GM19324 (cell line): ENCODE results near the gene LETM1.

Experiments used
- ATAC-seq: cut with Tn5 transposase; IDR thresholded peaks from one replicate; pipeline ENCODE4 v1.9.1; 2021; ENCODE audit warnings: mild to moderate bottlenecking, moderate library complexity; ENCODE audit not compliant: unreplicated experiment, low FRiP score

Gene LETM1

DNA sequence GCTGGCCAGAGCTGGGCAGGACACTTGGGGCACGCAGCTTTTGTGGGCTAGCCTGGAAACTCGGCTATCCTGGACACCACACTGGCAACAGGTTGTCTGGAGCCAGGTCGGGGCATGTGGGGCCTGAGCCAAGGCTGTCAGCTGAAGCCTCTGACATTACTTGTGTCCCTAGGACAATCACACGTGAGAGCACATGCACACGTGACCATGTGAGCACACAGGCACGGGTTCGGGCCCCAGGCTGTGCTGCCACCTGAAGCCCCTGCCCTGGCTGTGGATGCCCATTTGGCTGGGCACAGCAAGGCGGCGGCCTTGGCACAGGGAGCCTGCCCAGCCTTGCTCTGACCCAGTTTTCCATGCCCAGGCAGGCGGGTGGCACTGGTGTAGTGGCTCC is 71.6 kb downstream of the LETM1 start:
- ATAC-seq = no peak

DNA sequence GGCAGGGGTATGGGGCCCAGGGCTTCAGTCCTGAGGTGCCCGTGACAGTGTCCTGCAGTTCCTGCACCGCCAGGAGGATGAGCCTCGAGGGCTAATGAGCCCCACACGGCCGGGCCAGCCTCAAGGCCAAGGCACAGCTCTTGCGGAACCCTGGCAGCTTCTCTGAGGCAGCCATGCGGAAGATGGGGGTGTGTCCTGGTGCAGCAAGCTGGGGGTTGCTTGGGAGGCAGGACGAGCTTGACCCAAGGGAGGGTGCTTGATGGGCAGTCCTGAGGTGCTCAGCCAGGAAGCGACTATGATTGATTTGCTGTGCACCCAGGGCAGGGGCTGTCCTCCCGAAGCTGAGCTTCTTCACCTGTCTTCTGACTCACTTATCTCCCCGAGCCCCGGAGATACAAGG is 72.0 kb downstream of the LETM1 start:
- ATAC-seq = no peak

DNA sequence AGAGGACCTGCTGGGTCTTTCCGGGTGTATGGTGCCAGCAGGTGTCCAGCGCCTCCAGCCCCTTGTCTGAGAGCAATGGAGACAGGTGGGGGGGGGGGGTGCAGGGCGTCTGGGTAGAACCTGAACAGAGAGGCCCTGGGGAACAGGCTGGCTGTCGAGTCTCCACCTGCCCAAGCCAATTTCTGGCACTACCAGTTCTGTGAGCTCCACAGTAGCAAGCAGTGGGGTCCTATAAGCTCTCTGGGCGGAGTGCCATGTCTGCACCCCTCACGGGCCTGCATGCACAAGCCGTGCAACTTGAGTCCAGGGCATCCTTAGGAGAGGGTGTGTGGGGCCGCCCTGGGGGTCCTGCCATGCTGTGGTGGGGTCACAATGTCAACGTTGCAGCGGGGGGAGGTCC is 72.9 kb downstream of the LETM1 start:
- ATAC-seq = no peak

DNA sequence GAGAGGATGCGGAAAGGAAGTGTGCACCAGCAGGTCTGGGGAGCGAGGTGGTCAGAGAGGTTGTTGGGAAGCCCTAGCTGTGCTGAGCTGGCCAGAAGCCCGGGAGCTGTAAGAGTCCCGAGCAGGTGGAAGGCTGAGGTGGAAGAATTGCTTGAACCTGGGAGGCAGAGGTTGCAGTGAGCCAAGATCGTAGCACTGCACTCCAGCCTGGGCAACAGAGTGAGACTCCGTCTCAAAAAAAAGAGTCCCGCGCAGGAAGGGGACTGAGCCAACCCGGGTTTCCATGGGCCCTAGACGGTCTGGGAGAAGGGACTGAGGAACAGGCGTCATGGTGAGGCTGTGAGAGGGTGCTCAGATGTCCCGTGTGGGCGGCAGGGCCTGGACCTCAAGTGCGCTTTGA is 75.5 kb downstream of the LETM1 start:
- no peak for ATAC-seq

DNA sequence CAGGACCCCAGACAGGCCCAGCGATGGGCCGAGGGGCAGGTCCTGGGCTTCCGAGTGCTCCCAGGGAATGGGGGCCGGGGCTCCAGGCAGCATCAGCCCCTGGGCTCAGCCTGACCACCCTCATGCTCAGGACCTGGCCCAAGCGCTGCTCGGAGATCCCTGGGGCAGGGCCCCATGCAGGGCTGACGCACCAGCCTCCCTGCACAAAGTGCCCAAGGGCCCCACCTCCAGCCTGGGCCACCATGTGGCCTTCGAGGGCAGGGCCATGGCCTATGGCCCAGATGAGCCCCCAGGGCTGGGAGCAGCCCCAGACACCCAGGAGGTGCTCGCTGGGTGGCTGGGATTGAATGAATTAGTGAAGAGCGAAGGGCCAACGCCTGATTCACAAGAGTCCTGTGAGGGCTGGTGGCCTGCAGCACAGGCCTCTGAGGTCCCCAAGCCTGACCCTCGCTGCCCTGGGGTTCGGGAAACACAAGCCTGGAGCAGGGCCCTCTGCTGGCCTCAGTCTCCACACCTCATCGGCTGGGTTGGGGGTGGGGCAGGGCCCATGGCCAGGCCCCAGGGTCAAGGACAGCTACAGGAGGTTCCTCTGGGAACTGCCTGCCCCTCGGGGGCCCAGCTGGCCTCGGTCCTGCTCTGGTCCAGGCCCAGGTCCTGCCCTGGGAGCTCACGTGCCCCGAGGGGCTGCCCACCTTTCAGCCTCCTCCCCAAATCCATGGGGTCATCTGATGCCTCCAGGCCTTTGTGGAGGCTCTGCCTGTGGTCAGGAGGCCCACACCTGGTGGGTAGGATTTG is 76.2 kb downstream of the LETM1 start:
- ATAC-seq = no peak

DNA sequence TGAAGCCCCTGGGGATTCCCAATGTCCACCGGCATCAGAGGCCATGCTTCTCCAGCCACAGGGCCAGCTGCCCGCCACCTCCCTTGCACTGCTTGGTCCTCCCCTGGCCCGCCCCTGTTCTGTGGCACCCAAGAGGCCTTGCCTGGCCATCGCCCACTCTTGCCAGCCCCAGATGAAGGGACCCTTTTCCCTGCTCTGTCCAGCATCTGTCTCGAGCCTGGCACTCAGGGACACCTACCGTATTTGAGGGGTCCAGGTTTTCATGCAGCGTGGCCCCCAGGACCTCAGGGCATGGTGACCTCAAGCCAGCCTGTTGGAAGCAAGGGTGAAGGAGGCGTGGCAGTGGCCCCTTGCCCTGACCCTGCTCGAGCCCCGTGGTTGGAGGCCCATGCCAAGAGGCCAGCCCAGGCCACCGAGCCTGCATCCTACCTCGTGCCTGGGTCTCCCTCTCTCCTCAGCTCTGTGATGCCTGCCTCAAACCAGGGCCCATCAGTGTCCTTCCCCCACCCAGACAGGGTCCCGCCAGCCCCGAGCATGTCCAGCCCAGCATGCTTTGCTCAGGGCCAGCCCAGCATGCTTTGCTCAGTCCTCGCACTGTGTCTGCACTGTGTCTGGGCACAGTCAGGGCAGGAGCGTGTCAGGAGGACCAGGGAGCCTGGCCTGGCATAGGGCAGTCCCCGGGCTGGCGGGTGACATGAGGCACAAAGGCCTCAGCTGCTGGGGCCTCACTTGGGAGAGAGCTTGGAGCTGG is 77.1 kb downstream of the LETM1 start:
- no peak for ATAC-seq

DNA sequence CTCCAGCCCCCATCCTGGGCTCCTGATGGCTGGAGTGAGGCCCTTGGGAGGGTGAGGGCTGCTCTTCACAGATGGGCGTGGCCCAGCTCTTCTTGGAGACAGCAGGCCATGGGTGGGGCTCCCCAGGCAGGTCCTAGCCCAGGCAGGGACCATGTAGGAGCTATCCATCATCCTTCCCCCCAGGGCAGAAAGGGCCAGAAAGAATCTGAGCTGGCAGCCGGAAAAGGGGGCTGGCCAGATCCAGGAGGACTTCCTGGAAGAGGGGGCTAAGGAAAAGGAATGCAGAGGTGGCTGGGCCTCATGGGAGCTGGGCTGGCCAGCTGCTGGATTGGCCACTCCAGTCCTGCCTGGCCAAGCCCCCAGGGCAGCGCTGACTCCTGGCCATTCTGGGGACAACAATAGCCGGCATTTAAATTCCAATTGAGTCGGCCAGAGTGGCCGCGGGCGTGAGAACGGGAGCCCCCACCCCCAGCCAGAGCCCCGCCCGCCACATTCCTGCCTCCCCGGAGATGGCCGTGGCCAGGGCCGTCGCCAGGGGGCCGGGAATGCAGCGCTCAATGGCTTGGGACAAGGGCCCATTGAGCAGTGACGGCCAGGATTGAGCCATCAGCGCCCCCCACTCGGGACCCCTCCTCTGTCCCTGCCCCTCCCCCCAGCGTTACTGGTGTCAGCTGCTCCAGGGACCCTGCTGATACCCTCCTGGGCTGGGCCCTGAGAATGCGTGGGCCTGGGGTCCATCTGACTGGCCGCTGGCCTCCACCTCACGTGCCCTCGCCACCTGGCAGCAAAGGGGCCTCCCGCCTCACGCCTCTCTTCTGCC is 77.9 kb downstream of the LETM1 start:
- ATAC-seq = no peak

DNA sequence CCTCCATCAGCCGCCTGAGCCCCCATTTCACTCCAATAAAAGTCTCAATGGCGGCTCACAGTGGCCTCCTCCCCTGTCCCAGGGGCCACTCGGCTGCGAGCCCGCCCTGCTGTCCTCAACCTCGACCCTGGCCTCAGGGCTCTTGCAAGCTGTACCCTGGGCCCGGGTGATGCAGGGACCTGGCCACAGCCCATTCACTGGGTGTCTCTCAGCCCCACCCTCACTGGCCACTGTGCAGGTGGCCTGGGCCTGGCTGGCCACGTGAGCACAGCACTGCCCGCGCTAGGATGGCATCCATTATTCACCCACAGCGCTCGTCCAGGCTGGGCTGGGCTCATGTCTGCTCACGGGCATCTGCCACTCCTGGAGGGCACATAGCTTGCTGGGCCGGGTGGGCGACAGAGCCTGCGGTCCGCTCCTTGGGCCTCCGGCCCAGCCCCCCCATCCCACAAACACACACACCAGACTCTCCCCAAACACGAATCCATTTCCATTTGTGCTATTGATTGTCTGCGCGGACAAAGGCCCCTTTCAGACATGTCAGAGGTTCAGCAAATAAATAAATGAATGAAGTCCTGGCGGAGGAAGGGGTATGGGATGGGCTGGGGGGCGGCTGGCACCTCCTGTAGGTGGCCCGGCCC is 79.3 kb downstream of the LETM1 start:
- no peak for ATAC-seq

DNA sequence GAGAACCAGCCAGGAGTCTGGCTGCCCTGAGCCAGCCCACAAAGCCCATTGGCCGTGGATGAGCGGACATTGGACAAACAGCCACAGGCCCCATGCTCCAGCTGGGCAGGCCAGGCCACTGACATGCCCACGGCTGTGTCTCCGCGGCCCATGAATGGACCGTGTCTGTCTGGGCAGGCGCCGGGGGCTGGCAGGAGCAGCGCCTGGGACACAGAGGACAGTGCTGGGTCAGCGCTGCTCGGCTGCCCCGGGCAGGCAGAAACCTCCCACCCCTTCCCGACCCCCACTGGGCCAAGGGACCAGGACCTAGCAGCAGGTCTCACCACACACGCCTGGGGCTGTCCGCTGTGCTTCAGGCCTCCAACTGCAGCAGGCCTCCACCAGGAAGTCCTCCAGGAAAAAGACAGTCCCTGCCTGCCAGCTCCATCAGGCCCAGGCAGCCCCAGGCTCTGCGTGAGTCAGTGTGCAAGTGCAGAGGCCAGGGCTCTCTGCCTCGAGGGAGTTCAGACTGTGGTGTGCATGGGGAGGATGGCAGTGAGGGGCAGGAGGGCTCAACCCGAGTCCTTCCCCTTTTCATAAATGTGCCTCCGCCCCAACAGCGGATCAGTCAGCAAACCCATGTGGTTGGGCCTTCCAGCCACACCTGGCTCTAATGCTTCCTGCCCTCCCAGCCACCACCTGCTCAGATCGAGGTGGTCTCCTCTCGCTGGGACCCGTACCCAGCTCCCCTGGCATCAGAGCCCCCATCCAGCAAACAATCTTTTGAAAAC is 80.0 kb downstream of the LETM1 start:
- no peak for ATAC-seq

DNA sequence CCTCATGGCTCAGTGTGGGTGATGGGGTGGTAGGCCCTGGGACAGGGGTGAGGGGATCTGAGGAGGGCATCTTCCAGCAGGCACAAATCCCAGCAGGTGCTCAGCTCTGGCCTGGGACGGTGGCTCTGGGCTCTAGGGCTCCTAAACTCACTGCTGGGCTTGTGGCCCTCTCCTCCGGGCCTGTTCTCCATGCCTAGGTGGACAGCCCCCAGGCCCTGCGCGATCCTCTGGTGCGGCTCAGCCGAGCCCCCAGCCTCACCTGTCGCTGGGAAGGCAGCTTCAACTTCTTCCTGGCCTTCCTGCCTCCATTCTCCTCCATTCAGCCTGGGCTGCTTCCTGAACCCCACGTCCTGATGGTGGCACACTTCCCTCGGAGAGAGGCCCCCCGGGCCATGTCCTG is 82.2 kb downstream of the LETM1 start:
- ATAC-seq = no peak

DNA sequence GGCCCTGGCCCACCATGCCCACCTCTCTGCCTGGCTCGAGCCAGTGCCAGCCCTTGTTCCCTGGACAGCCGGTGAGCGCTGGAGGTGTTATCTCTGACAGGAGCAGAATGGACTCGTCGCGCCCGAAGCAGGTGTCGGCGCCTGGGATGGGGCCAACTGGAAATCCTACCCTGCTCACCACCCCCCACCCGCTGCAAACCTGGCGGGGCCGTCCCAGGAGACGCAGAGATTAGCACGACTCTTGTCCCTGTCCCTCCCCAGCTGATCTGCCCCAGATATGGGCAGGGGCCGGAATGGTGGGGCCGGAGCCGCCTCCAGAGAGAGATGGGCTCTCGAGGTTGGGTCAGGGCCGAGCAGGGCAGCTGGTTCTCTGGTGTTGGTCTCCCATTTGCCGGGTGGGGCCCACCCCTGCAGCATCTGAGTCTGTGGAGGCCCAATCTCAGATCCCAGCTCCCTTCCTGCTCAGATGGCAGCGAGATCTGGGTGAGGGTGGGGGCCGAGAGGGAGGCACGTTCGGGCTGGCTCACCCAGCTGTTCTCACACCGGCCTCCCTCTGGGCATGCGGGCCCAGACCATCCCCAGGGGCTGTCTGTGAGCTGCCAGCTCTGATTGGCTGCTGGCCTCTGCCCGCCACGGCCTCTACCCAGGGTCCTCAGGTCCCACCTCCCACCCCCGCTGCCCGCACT is 83.0 kb downstream of the LETM1 start:
- ATAC-seq = no peak

DNA sequence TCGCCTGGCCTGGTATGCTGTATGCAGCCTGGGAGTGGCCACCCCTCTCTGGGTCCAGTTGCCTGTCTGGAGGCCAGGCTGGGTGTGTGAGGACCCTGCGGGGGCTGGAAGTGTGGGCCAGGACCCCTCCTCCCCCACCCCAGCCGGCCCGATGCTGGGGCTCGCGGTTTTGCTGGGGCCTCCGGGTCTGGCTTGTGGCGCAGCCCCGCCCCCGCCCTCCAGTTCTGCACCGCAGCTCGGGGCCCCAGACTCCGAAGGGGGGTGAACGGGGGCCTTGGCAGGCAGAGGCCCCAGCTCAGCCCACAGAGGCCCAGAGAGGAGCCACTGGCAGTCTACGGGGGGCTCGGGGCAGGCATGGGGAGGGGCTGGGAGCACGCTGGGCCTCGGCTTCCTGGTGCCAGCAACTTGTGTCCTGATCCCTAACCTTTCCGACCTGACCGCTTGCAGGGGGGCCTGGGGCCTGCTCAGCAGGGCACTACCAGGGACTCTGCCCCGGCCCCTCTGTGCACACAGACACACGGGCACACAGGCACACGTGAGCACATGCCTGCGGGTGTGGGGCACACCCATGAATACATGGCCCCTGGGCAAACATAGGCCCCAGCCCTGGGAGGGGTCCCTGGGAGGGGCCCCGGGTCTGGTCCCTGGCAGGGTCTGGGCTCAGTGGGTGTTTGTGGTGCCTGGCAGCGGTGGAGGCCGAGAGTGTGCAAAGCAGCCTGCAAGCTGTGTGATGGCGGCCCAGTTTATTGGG is 84.2 kb downstream of the LETM1 start:
- ATAC-seq = no peak

DNA sequence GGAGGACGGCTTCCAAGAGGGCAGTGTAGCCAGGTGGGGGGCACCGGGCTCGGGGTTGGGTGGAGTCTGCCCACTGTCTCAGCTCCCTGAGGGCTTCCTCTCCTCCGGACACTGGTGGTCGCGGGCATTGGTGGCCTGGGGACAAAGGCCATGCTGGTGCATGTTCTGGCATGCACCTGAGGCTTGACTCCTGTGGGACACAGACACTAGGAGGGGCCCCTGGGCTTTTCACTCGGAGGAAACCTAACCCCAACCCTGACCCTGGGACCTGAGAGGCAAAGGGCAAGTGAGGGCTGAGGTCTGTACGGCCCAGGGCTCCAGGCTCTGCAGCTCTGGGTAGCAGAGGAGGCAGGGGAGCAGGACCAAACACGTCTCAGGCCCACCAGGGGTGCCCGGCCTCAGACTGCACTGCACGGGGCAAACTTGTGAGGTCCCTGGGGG is 85.1 kb downstream of the LETM1 start:
- ATAC-seq = no peak

DNA sequence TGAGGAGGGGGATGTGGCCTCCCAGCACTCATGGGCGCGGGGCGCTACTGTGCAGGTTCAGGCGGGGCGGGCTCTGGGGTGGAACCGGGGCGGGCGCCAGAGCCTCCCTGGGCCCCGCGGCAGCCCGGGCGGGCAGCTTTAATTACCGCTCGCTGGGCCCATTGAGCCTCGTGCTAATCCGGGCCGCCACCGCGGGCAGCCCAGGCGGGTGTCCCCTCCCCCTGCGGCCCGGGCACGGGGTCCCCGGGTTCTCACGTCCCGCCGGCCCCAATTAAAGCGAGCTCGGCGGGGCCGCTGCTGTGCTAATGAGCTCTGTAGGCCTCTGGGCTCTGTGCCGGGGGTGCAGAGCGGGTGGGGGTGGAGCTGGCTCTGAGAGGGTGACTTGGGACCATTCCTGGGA is 85.7 kb downstream of the LETM1 start:
- no peak for ATAC-seq

DNA sequence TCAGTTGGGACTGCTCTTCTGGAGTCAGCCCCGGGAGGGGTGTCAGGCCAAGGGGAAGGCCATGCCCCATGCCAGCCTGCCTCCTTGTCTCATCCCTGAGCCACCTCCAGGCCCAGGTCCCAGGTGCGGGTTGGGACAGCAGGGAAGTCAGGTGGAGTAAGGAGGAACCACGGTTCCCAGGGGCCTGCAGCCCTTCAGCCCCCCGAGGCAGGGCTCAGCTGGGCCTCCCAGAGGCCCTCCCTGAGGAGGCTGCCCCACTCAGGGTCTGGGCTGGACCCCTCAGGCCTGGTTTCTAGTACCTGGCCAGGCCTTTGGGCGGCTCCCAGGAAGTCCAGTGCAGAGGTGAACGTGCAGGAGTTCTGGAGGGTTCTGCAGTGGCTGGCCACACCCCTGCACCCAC is 86.3 kb downstream of the LETM1 start:
- ATAC-seq = no peak

DNA sequence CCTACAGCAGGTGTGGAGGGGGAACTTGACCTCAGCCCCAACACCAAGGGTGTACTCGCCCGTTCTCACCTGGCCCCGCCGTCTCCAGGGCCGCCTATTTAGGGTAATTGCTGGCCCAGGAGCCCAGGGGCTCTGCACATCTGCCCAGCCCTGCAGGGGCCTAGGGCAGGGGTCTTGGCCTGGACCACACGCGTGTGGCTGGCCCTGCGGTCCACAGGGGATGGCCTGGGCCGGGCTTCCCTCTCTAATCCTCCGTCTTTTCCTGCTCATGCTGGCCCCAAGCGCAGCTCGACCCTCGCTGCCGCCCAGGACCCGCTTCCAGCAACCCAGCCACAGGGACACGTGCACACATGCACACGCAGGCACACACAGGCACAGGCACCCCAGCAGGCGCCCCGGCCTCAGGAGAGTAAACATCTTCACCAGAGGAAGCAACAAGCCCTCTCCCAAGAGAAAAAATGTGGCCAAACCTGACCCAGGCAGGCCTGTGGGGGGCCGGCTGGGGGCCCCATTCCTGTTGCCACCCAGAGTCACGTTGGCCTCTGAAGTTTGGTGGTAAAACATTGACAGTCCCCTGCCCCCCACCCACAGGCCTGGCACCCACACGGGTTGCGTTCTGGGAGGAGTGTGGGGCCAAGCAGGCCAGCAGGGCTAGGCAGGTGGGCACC is 87.5 kb downstream of the LETM1 start:
- no peak for ATAC-seq

DNA sequence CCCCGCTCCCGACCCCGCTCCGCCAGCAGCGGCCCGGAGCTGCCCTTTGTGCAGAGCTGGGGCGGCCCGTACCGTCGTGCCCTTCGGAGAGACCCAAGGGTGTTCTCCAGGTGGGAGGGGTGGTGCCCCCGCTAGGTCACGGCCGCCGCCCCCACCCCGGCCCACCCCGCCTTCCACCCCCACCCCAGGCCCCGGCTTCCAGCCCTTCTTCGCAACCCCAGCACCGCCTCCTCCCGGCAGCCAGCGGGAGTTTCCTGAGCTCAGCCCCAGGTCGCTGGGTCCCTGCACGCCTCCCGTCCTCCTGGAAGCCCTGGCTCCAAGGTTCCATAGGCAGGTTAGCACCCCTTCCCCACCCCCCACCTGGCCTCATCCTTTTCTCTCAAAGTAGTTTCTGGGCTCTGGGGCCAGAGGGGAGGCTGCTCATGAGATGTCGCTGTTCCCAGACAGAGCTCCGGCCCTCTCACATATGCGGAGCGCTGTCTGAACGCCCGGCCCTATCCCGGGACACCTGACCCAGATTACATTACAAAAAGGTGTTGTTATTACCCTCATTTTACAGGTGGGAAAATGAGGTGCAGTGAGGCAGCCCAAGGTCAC is 88.1 kb downstream of the LETM1 start:
- no peak for ATAC-seq
